Measurements from ENCODE around the gene MTMR2.
"Not testable (repeated sequence)": the region's sequence is repeated elsewhere in the genome, so short reads cannot be mapped to it uniquely, and the experiment has no call there.

The MTMR2 gene

GRCh38 chr11:95863486-95864140 lies 60.3 kb downstream of the MTMR2 start:
- Histone ChIP-seq H3K4me1 (no peaks in the 10 kb centered on the region), H4K20me1 (no peaks in the 10 kb centered on the region), H3K9ac (no peak overlapping the region), H3K9me3 (no peaks in the 10 kb centered on the region), H3K36me3 (peaks cover 20% of the 10 kb centered on the region), H3K27ac (no peak overlapping the region), H3K4me2 (no peak overlapping the region), H3K4me3 (no peak overlapping the region), H3K27me3 (no peaks in the 10 kb centered on the region)
- no peak for TF ChIP-seq Cebpa-rat (IDR thresholded peaks at IDR 0.05)

- H3K36me3 ChIP-seq: peaks cover 23% of the 10 kb centered on the region
- not testable (repeated sequence) for H3K9ac ChIP-seq, H3K4me3 ChIP-seq, H3K27ac ChIP-seq, H3K9me3 ChIP-seq, H3K4me2 ChIP-seq, H3K27me3 ChIP-seq, H4K20me1 ChIP-seq, H3K4me1 ChIP-seq
These were observed 63.9 kb downstream of the MTMR2 start for GRCh38 chr11:95860024-95860423.

- not testable (repeated sequence) for H3K27me3 ChIP-seq, H3K9ac ChIP-seq, H3K9me3 ChIP-seq, H3K27ac ChIP-seq, H3K4me1 ChIP-seq, H4K20me1 ChIP-seq, H3K4me2 ChIP-seq, H3K4me3 ChIP-seq
- peaks cover 23% of the 10 kb centered on the region for H3K36me3 ChIP-seq
These were observed 69.5 kb downstream of the MTMR2 start for GRCh38 chr11:95854362-95854761.

GRCh38 chr11:95853862-95854261 lies 70.0 kb downstream of the MTMR2 start:
- H3K36me3 ChIP-seq: peaks cover 28% of the 10 kb centered on the region; the same call in 1 of the 2 replicates
- H3K4me1 ChIP-seq: no peaks in the 10 kb centered on the region
- H3K4me3 ChIP-seq: no peak overlapping the region
- H3K9ac ChIP-seq: no peak overlapping the region
- no peaks in the 10 kb centered on the region for H3K9me3 ChIP-seq
- no peak overlapping the region for H3K27ac ChIP-seq
- no peaks in the 10 kb centered on the region for H3K27me3 ChIP-seq
- H3K4me2 ChIP-seq: no peak overlapping the region
- no peaks in the 10 kb centered on the region for H4K20me1 ChIP-seq
- no peak for TF ChIP-seq Cebpa-rat (IDR thresholded peaks at IDR 0.05)

- no peak overlapping the region for H3K4me3 ChIP-seq
- H3K4me2 ChIP-seq: no peak overlapping the region
- TF ChIP-seq Cebpa-rat (IDR thresholded peaks at IDR 0.05): no peak
- peaks cover 29% of the 10 kb centered on the region for H3K36me3 ChIP-seq
- H3K9ac ChIP-seq: no peak overlapping the region
- H3K27ac ChIP-seq: no peak overlapping the region
- H3K4me1 ChIP-seq: no peaks in the 10 kb centered on the region
- no peaks in the 10 kb centered on the region for H3K27me3 ChIP-seq
- H3K9me3 ChIP-seq: no peaks in the 10 kb centered on the region
- no peaks in the 10 kb centered on the region for H4K20me1 ChIP-seq
These were observed 70.8 kb downstream of the MTMR2 start for GRCh38 chr11:95853138-95853537.

- peaks cover 46% of the 10 kb centered on the region for H3K36me3 ChIP-seq
- no peaks in the 10 kb centered on the region for H3K27me3 ChIP-seq
- no peak for TF ChIP-seq Cebpa-rat (IDR thresholded peaks at IDR 0.05)
- H3K9me3 ChIP-seq: no peaks in the 10 kb centered on the region
- H3K4me2 ChIP-seq: no peak overlapping the region
- no peak overlapping the region for H3K27ac ChIP-seq
- H3K4me3 ChIP-seq: no peak overlapping the region
- no peak overlapping the region for H3K9ac ChIP-seq
- no peaks in the 10 kb centered on the region for H4K20me1 ChIP-seq
- H3K4me1 ChIP-seq: no peaks in the 10 kb centered on the region
These were observed 73.8 kb downstream of the MTMR2 start for GRCh38 chr11:95850137-95850536.

- TF ChIP-seq Cebpa-rat (IDR thresholded peaks at IDR 0.05): no peak
- H4K20me1 ChIP-seq: no peaks in the 10 kb centered on the region
- H3K4me3 ChIP-seq: no peak overlapping the region
- no peak overlapping the region for H3K9ac ChIP-seq
- peaks cover 48% of the 10 kb centered on the region for H3K36me3 ChIP-seq
- no peak overlapping the region for H3K27ac ChIP-seq
- no peaks in the 10 kb centered on the region for H3K27me3 ChIP-seq
- no peak overlapping the region for H3K4me2 ChIP-seq
- no peaks in the 10 kb centered on the region for H3K9me3 ChIP-seq
- H3K4me1 ChIP-seq: no peaks in the 10 kb centered on the region
These were observed 74.7 kb downstream of the MTMR2 start for GRCh38 chr11:95849087-95849825.

- Histone ChIP-seq H3K9me3 (no peaks in the 10 kb centered on the region), H3K4me3 (no peak overlapping the region), H3K9ac (no peak overlapping the region), H3K36me3 (peaks cover 61% of the 10 kb centered on the region), H3K27ac (no peak overlapping the region), H3K4me2 (no peak overlapping the region), H4K20me1 (no peaks in the 10 kb centered on the region), H3K27me3 (no peaks in the 10 kb centered on the region), H3K4me1 (no peaks in the 10 kb centered on the region)
- TF ChIP-seq Cebpa-rat (IDR thresholded peaks at IDR 0.05): no peak
These were observed 78.7 kb downstream of the MTMR2 start for GRCh38 chr11:95845167-95845566.

GRCh38 chr11:95835768-95836488 lies 88.0 kb downstream of the MTMR2 start:
- no peaks in the 10 kb centered on the region for H3K27me3 ChIP-seq
- no peaks in the 10 kb centered on the region for H3K9me3 ChIP-seq
- no peak overlapping the region for H3K27ac ChIP-seq
- H3K9ac ChIP-seq: no peak overlapping the region
- H3K4me3 ChIP-seq: no peak overlapping the region
- no peaks in the 10 kb centered on the region for H3K4me1 ChIP-seq
- H3K36me3 ChIP-seq: peaks cover 81% of the 10 kb centered on the region
- H3K4me2 ChIP-seq: no peak overlapping the region
- no peaks in the 10 kb centered on the region for H4K20me1 ChIP-seq
- TF ChIP-seq Cebpa-rat (IDR thresholded peaks at IDR 0.05): no peak

- H3K4me3 ChIP-seq: no peak overlapping the region
- H3K36me3 ChIP-seq: peaks cover 84% of the 10 kb centered on the region
- no peaks in the 10 kb centered on the region for H4K20me1 ChIP-seq
- H3K9me3 ChIP-seq: no peaks in the 10 kb centered on the region
- no peaks in the 10 kb centered on the region for H3K4me1 ChIP-seq
- H3K27ac ChIP-seq: no peak overlapping the region
- no peak for TF ChIP-seq Cebpa-rat (IDR thresholded peaks at IDR 0.05)
- no peak overlapping the region for H3K4me2 ChIP-seq
- no peaks in the 10 kb centered on the region for H3K27me3 ChIP-seq
- no peak overlapping the region for H3K9ac ChIP-seq
These were observed 88.6 kb downstream of the MTMR2 start for GRCh38 chr11:95835351-95835750.

Measured in BLaER1 (cell line).